GM12878 (cell line): ENCODE results near the gene RSPH1. TPM values are rescaled to one million over a fixed set of nuclear protein-coding genes. Genes with fewer than 3 reads are reported as not detected.
A peak's percentile ranks its signal among the peaks of the same experiment; 100 is the strongest.

Experiments used
- ATAC-seq: fragments of 200-7000 bp; cut with Tn5 transposase; 3 replicates; pipeline ENCODE4 v1.9.1; 2020; ENCODE audit warnings: mild to moderate bottlenecking, moderate library complexity
- BruUV-seq: library from RNA; stranded (reverse); fragments of 400-500 nt; replicated peaks from 2 replicates; lab custom pipeline; 2021; lab: Mats Ljungman, UMichigan
- CTCF ChIA-PET: fragments of 300-600 bp; sonication (Branson Sonifier 250); formaldehyde crosslinking; extraction: SDS; loops from one replicate; lab custom pipeline; 2021; ENCODE audit warnings: inconsistent platforms; lab: Yijun Ruan, JAX
- POLR2A ChIA-PET: fragments of 350-600 bp; formaldehyde crosslinking; extraction: SDS; loops from one replicate; lab custom pipeline; 2021; ENCODE audit warnings: inconsistent platforms; lab: Charles Lee
- RAD21 ChIA-PET: fragments of 300-600 bp; sonication (Branson Sonifier 250); formaldehyde crosslinking; loops from one replicate; lab custom pipeline; 2023; ENCODE audit warnings: antibody characterized with exemption; ENCODE audit not compliant: unreplicated experiment; lab: Charles Lee
- SMC1A ChIA-PET: fragments of 300-600 bp; sonication (Branson Sonifier 250); formaldehyde crosslinking; loops from one replicate; lab custom pipeline; 2023; ENCODE audit not compliant: unreplicated experiment, uncharacterized antibody; lab: Charles Lee
- DNase-seq: peaks from one replicate; pipeline ENCODE4 v3.0.0-alpha.2; 2011; ENCODE audit warnings: low read depth, low spot score
- FAIRE-seq: peaks from 3 replicates; lab custom pipeline; 2011; peaks lifted over from hg19 to GRCh38; lab: Jason Lieb, UNC
- H2AFZ ChIP-seq: 2 replicates; pipeline ENCODE4 v1.6.0; 2011; ENCODE audit warnings: low read depth, low read length, control low read depth; ENCODE audit not compliant: control insufficient read depth
- H3K27ac ChIP-seq: 2 replicates; pipeline ENCODE4 v1.5.1; 2011; ENCODE audit warnings: control low read depth; ENCODE audit not compliant: control insufficient read depth, insufficient read depth
- H3K27me3 ChIP-seq, 2 experiments: replicated peaks in 1 of 2; 2 replicates each; pipeline versions ENCODE4 v1.6.0 to v1.6.1; 2011; ENCODE audit warnings: low read length in 1 of 2; ENCODE audit not compliant: control insufficient read depth in 2 of 2, insufficient read depth in 2 of 2
- H3K36me3 ChIP-seq, 2 experiments: 2 replicates each; pipeline ENCODE4 v1.5.1; 2011; ENCODE audit warnings: low read length in 1 of 2; ENCODE audit not compliant: control insufficient read depth in 2 of 2, insufficient read depth in 2 of 2
- H3K4me1 ChIP-seq: 2 replicates; pipeline ENCODE4 v1.6.1; 2011; ENCODE audit warnings: mild to moderate bottlenecking, low read length, moderate library complexity, mixed read lengths; ENCODE audit not compliant: control insufficient read depth, insufficient read depth
- H3K4me2 ChIP-seq: 2 replicates; pipeline ENCODE4 v1.6.0; 2011; ENCODE audit warnings: control low read depth; ENCODE audit not compliant: control insufficient read depth, insufficient read depth
- H3K4me3 ChIP-seq: fragments of 200-600 bp; sonication (generic); 2 replicates; pipeline ENCODE4 v1.5.1; 2016
- H3K79me2 ChIP-seq: 2 replicates; pipeline ENCODE4 v1.6.0; 2011; ENCODE audit warnings: low read length; ENCODE audit not compliant: control insufficient read depth, insufficient read depth
- H3K9ac ChIP-seq: 2 replicates; pipeline ENCODE4 v1.8.0; 2011; ENCODE audit warnings: low read length, control low read depth, mixed read lengths; ENCODE audit not compliant: control insufficient read depth, insufficient read depth
- H3K9me3 ChIP-seq: replicated peaks from 3 replicates; pipeline ENCODE4 v1.5.1; 2011; ENCODE audit warnings: mild to moderate bottlenecking, low read length; ENCODE audit not compliant: control insufficient read depth, insufficient read depth
- H4K20me1 ChIP-seq: 2 replicates; pipeline ENCODE4 v1.6.0; 2011; ENCODE audit not compliant: control insufficient read depth, insufficient read depth
- ATF7 ChIP-seq: fragments of 450-650 bp; IDR thresholded peaks from 2 replicates; pipeline ENCODE4 v1.6.1; 2016; ENCODE audit warnings: low read depth, mild to moderate bottlenecking
- BCL11A ChIP-seq: IDR thresholded peaks from 2 replicates; pipeline ENCODE4 v1.6.1; 2011; ENCODE audit warnings: low read depth, low read length
- BMI1 ChIP-seq: fragments of 450-650 bp; IDR thresholded peaks from 2 replicates; pipeline ENCODE4 v1.6.1; 2016; ENCODE audit warnings: mild to moderate bottlenecking, moderate library complexity, borderline replicate concordance
- DPF2 ChIP-seq: fragments of 450-650 bp; IDR thresholded peaks from 2 replicates; pipeline ENCODE4 v1.6.1; 2017; ENCODE audit warnings: mild to moderate bottlenecking
- EZH2 ChIP-seq: IDR thresholded peaks from 2 replicates; pipeline ENCODE4 v1.6.1; 2012; ENCODE audit warnings: low read depth, mild to moderate bottlenecking, control low read depth, inconsistent platforms, low read length, borderline replicate concordance; ENCODE audit not compliant: control insufficient read depth
- NBN ChIP-seq: fragments of 450-650 bp; IDR thresholded peaks from 2 replicates; pipeline ENCODE4 v1.6.1; 2016
- NR2C1 ChIP-seq: fragments of 450-650 bp; IDR thresholded peaks from 2 replicates; pipeline ENCODE4 v1.6.1; 2017; ENCODE audit warnings: antibody characterized with exemption, mild to moderate bottlenecking, moderate library complexity
- RAD21 ChIP-seq: IDR thresholded peaks from 2 replicates; pipeline ENCODE4 v1.6.1; 2011; ENCODE audit warnings: mild to moderate bottlenecking, low read depth, low read length, moderate library complexity; ENCODE audit not compliant: insufficient read depth
- RB1 ChIP-seq: fragments of 450-650 bp; formaldehyde crosslinking; IDR thresholded peaks from 2 replicates; pipeline ENCODE4 v1.6.1; 2017; ENCODE audit warnings: mild to moderate bottlenecking, borderline replicate concordance
- TBL1XR1 ChIP-seq: IDR thresholded peaks from 2 replicates; pipeline ENCODE4 v1.6.1; 2012; ENCODE audit warnings: low read depth, low read length, improper control_type of control experiment
- TCF12 ChIP-seq: IDR thresholded peaks from 2 replicates; pipeline ENCODE4 v1.6.1; 2011; ENCODE audit warnings: low read depth, mild to moderate bottlenecking, low read length
- ZSCAN29 ChIP-seq: fragments of 450-650 bp; IDR thresholded peaks from 2 replicates; pipeline ENCODE4 v1.6.1; 2017; ENCODE audit warnings: mild to moderate bottlenecking, moderate library complexity
- WGBS: methylation state at CpG from one replicate; pipeline ENCODE4 v1.1.6; 2016; ENCODE audit warnings: low lambda C conversion rate; ENCODE audit not compliant: insufficient replicate concordance, insufficient coverage; ENCODE audit errors: missing lambda C conversion rate; 5-methylcytosine and 5-hydroxymethylcytosine counted together
- in situ Hi-C: fragments of 300-500 bp; cut with MboI; formaldehyde crosslinking; loops from 9 replicates; pipeline ENCODE4 v1.14.3; 2018; ENCODE audit warnings: mixed read lengths
- intact Hi-C: fragments of 100-400 bp; cut with micrococcal nuclease; formaldehyde crosslinking; loops from one replicate; pipeline ENCODE4 v1.14.2; 2022; ENCODE audit not compliant: unreplicated experiment
- polyA plus RNA-seq, 11 experiments: library from polyadenylated mRNA; depleted of rRNA in 4 of 11; unstranded in 6 of 11; stranded (reverse) in 5 of 11; fragments of >200 nt; fragmentation: Nextera tagmentation in 4 of 11; fragmentation: Illumina TruSeq in 1 of 11; extraction: Ambion mirVana in 4 of 11; extraction: Trizol in 1 of 11; gene quantifications; 1 replicate in 1 of 11; 2 replicates in 10 of 11; pipeline versions ENCODE4 v1.2.1 to v1.2.3, GENCODE V29; 2011 to 2016; ENCODE audit warnings: inconsistent platforms in 2 of 11, missing spikeins in 2 of 11, low read depth in 1 of 11
- total RNA-seq, 4 experiments: library from RNA; depleted of rRNA in 3 of 4; stranded (reverse); fragments of >200 nt in 3 of 4; fragmentation: Illumina TruSeq in 1 of 4; extraction: Trizol in 1 of 4; gene quantifications; 2 replicates each; pipeline versions ENCODE4 v1.2.1 to v1.2.3, GENCODE V29; 2013 to 2021
- TF ChIP-seq, protein P1 (sequence below): fragments of 450-650 bp; IDR thresholded peaks from 2 replicates; pipeline ENCODE4 v1.6.1; 2016; ENCODE audit warnings: mild to moderate bottlenecking, moderate library complexity, borderline replicate concordance
- TF ChIP-seq, protein P2 (sequence below): fragments of 450-650 bp; IDR thresholded peaks from 2 replicates; pipeline ENCODE4 v1.6.1; 2017; ENCODE audit warnings: borderline replicate concordance
- TF ChIP-seq, protein P3 (sequence below): fragments of 450-650 bp; conservative IDR thresholded peaks from 2 replicates; pipeline ENCODE4 v1.6.1; 2017; ENCODE audit warnings: mild to moderate bottlenecking, moderate library complexity

Gene RSPH1
- total and polyA plus RNA-seq, 10 of the 15 experiments (the other 5 are each of a cell fraction or from before 2014, with no cell fraction given), result 0.11 to 1.4 (median 0.38) TPM

DNA sequence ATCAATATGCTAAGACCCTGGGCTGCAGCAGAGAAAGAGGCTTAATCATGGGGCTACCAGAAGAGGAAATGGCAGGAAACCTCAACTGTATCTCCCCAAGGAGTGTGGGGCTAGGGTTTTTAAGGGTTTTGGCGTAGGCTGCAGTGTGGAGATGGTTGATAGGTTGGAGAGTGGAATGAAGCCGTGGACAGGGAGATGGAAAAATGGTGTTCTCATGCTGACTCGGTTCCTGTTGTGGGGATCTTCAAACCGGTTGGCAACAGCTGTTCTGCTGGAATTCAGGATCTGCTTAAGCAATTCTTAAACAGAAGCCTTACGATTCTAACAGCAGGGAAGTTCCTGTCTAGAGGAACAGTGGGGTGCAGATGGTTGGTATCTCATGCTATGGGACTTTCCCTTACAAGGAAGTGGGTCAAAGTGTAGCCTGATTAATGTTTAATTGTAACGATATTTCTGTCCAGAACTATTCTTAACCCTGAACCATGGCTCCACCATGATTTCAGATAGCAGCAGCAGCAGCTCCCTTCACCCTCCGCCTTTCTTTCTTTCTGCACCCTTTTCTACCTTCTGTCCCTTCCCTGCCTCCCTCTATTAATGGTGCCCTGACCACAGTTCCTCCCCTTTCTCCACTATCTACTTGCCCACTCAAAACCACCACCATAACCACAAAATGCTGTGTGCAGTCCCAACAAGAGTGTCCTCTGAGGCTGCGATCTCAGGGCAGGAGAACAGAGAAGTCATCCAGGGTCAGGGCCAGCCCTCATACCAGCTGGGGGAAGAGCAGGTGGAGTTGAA lies 30.8 kb downstream of the RSPH1 start:
- FAIRE-seq, result peak; percentile 56
- ChIA-PET POLR2A (interaction anchor here (0.6 to 1.8 kb wide), 3 partner anchors 62 to 180 kb away, joined by 4 to 8 read pairs (median 5); no protein-coding TSS in a partner anchor), CTCF (interaction anchor here (1.2 to 7.8 kb wide), 4 partner anchors 10 to 71 kb away, joined by 3 to 168 read pairs (median 16); no protein-coding TSS in a partner anchor), SMC1A (interaction anchor here (0.7 to 12.0 kb wide), 9 partner anchors 9 to 70 kb away, joined by 3 to 268 read pairs (median 4); no protein-coding TSS in a partner anchor), RAD21 (interaction anchor here (0.6 to 7.2 kb wide), 7 partner anchors 9 to 70 kb away, joined by 3 to 146 read pairs (median 4); no protein-coding TSS in a partner anchor)
- peak; percentile 58 for ATAC-seq
- WGBS, result 1% methylated on average over 8 of the region's 8 CpGs
- Histone ChIP-seq H3K4me2 (peak overlapping the region; percentile 73), H3K4me3 (peak overlapping the region; percentile 31), H4K20me1 (no peaks in the 10 kb centered on the region), H2AFZ (no peak overlapping the region), H3K9me3 (no peaks in the 10 kb centered on the region), H3K36me3 (no peaks in the 10 kb centered on the region), H3K4me1 (peaks cover 82% of the 10 kb centered on the region), H3K27ac (peak overlapping the region; percentile 59), H3K9ac (no peak overlapping the region), H3K79me2 (no peaks in the 10 kb centered on the region), H3K27me3 (no peaks in the 10 kb centered on the region)
- BruUV-seq, result TSS peak; percentile 94
- intact Hi-C loops, result loop anchor here (10.0 kb wide), 1 partner anchor 230 kb away; no protein-coding TSS in a partner anchor
- peak; percentile 76 for DNase-seq
- in situ Hi-C loops, result no loop called here
- TF ChIP-seq, protein P1, sequence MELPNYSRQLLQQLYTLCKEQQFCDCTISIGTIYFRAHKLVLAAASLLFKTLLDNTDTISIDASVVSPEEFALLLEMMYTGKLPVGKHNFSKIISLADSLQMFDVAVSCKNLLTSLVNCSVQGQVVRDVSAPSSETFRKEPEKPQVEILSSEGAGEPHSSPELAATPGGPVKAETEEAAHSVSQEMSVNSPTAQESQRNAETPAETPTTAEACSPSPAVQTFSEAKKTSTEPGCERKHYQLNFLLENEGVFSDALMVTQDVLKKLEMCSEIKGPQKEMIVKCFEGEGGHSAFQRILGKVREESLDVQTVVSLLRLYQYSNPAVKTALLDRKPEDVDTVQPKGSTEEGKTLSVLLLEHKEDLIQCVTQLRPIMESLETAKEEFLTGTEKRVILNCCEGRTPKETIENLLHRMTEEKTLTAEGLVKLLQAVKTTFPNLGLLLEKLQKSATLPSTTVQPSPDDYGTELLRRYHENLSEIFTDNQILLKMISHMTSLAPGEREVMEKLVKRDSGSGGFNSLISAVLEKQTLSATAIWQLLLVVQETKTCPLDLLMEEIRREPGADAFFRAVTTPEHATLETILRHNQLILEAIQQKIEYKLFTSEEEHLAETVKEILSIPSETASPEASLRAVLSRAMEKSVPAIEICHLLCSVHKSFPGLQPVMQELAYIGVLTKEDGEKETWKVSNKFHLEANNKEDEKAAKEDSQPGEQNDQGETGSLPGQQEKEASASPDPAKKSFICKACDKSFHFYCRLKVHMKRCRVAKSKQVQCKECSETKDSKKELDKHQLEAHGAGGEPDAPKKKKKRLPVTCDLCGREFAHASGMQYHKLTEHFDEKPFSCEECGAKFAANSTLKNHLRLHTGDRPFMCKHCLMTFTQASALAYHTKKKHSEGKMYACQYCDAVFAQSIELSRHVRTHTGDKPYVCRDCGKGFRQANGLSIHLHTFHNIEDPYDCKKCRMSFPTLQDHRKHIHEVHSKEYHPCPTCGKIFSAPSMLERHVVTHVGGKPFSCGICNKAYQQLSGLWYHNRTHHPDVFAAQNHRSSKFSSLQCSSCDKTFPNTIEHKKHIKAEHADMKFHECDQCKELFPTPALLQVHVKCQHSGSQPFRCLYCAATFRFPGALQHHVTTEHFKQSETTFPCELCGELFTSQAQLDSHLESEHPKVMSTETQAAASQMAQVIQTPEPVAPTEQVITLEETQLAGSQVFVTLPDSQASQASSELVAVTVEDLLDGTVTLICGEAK, result no peak
- TF ChIP-seq, protein P2, sequence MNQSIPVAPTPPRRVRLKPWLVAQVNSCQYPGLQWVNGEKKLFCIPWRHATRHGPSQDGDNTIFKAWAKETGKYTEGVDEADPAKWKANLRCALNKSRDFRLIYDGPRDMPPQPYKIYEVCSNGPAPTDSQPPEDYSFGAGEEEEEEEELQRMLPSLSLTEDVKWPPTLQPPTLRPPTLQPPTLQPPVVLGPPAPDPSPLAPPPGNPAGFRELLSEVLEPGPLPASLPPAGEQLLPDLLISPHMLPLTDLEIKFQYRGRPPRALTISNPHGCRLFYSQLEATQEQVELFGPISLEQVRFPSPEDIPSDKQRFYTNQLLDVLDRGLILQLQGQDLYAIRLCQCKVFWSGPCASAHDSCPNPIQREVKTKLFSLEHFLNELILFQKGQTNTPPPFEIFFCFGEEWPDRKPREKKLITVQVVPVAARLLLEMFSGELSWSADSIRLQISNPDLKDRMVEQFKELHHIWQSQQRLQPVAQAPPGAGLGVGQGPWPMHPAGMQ, result peak; percentile 78; the same call in 1 of the 2 replicates
- TF ChIP-seq BCL11A (peak; percentile 9; the same call in 1 of the 2 replicates), RB1 (no peak), ZSCAN29 (peak; percentile 49; the same call in 1 of the 2 replicates), NBN (peak; percentile 89), TCF12 (peak; percentile 90), RAD21 (no peak), NR2C1 (peak; percentile 33; the same call in 1 of the 2 replicates), EZH2 (no peak), DPF2 (peak; percentile 85; the same call in 1 of the 2 replicates), TBL1XR1 (0 out of 2 replicates have a peak, but pooled peaks have one; percentile 42), BMI1 (peak; percentile 46; the same call in 1 of the 2 replicates), ATF7 (peak; percentile 34; the same call in 1 of the 2 replicates)
- TF ChIP-seq, protein P3, sequence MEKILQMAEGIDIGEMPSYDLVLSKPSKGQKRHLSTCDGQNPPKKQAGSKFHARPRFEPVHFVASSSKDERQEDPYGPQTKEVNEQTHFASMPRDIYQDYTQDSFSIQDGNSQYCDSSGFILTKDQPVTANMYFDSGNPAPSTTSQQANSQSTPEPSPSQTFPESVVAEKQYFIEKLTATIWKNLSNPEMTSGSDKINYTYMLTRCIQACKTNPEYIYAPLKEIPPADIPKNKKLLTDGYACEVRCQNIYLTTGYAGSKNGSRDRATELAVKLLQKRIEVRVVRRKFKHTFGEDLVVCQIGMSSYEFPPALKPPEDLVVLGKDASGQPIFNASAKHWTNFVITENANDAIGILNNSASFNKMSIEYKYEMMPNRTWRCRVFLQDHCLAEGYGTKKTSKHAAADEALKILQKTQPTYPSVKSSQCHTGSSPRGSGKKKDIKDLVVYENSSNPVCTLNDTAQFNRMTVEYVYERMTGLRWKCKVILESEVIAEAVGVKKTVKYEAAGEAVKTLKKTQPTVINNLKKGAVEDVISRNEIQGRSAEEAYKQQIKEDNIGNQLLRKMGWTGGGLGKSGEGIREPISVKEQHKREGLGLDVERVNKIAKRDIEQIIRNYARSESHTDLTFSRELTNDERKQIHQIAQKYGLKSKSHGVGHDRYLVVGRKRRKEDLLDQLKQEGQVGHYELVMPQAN, result 0 out of 2 replicates have a peak, but pooled peaks have one; percentile 22
